ENCODE data around the gene CNTN4. TPM values are rescaled to one million over a fixed set of nuclear protein-coding genes. Genes with fewer than 3 reads are reported as not detected.

CNTN4 gene
- total and polyA plus RNA-seq, 2 donors (not counting 3 experiments of a cell fraction or from before 2014, with no cell fraction given), result not detected

GRCh38 chr3:3069723-3070122, 971.1 kb downstream of the CNTN4 start:
- no peak for TF ChIP-seq POLR2AphosphoS5 (IDR thresholded peaks at IDR 0.05; ENCODE audit: insufficient read depth, low read depth, low read length)
- no peak for TF ChIP-seq EZH2 (IDR thresholded peaks at IDR 0.05; ENCODE audit: borderline replicate concordance, low read depth, low read length, severe bottlenecking)
- no peak for TF ChIP-seq FOS (IDR thresholded peaks at IDR 0.05; ENCODE audit: borderline replicate concordance, insufficient read depth, low read length)
- TF ChIP-seq, protein P1, sequence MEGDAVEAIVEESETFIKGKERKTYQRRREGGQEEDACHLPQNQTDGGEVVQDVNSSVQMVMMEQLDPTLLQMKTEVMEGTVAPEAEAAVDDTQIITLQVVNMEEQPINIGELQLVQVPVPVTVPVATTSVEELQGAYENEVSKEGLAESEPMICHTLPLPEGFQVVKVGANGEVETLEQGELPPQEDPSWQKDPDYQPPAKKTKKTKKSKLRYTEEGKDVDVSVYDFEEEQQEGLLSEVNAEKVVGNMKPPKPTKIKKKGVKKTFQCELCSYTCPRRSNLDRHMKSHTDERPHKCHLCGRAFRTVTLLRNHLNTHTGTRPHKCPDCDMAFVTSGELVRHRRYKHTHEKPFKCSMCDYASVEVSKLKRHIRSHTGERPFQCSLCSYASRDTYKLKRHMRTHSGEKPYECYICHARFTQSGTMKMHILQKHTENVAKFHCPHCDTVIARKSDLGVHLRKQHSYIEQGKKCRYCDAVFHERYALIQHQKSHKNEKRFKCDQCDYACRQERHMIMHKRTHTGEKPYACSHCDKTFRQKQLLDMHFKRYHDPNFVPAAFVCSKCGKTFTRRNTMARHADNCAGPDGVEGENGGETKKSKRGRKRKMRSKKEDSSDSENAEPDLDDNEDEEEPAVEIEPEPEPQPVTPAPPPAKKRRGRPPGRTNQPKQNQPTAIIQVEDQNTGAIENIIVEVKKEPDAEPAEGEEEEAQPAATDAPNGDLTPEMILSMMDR (IDR thresholded peaks at IDR 0.05; ENCODE audit: extremely low read depth in 1 of 2, insufficient read depth in 1 of 2, low read depth in 1 of 2, low read length in 2 of 2), result no peak
- TF ChIP-seq MYC (IDR thresholded peaks at IDR 0.05; ENCODE audit: low read depth, low read length), result no peak
- TF ChIP-seq POLR2A (IDR thresholded peaks at IDR 0.05; ENCODE audit: low read depth, low read length), result no peak
- no peak for TF ChIP-seq JUN (IDR thresholded peaks at IDR 0.05; ENCODE audit: borderline replicate concordance, insufficient read depth, insufficient read length, low read depth)
- no peak for TF ChIP-seq GATA2 (IDR thresholded peaks at IDR 0.05; ENCODE audit: insufficient read depth, insufficient read length, low read depth, low read length)
- TF ChIP-seq, protein P2, sequence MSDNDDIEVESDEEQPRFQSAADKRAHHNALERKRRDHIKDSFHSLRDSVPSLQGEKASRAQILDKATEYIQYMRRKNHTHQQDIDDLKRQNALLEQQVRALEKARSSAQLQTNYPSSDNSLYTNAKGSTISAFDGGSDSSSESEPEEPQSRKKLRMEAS (IDR thresholded peaks at IDR 0.05; ENCODE audit: insufficient read depth, insufficient read length), result no peak
- H3K9me3 ChIP-seq (replicated peaks; ENCODE audit: control insufficient read depth, insufficient read depth, low read length), result peaks cover 2% of the 10 kb centered on the region
- no peak overlapping the region for H3K9ac ChIP-seq (replicated peaks; ENCODE audit: extremely low read depth, insufficient read depth, low read length)
- H3K4me3 ChIP-seq (replicated peaks in 1 of 3; ENCODE audit: insufficient read depth in 1 of 3, low read depth in 1 of 3, low read length in 3 of 3), result no peak overlapping the region
- H3K9me1 ChIP-seq (replicated peaks; ENCODE audit: control insufficient read depth, extremely low read depth, insufficient read depth, low read length), result no peaks in the 10 kb centered on the region
- CTCF ChIA-PET, result no interaction called here
- H3K27me3 ChIP-seq (ENCODE audit: control insufficient read depth in 2 of 2, insufficient read depth in 2 of 2, low read length in 2 of 2), result no peaks in the 10 kb centered on the region
- H3K79me2 ChIP-seq (ENCODE audit: control insufficient read depth, insufficient read depth, low read length), result no peaks in the 10 kb centered on the region
- DNase-seq (ENCODE audit: low read depth, low spot score) (no peak), FAIRE-seq (no peak)
- H3K27ac ChIP-seq (ENCODE audit: insufficient read depth, low read depth, low read length), result no peak overlapping the region
- no peaks in the 10 kb centered on the region for H3K36me3 ChIP-seq (ENCODE audit: control insufficient read depth in 2 of 2, extremely low read depth in 1 of 2, insufficient read depth in 2 of 2, low read length in 2 of 2)
- intact Hi-C loops (cut with micrococcal nuclease) (no loop called here), dilution Hi-C loops (cut with MboI; ENCODE audit: extremely low pct_ligation_motif_present, low sequenced_read_pairs) (no loop called here)
- H4K20me1 ChIP-seq (replicated peaks; ENCODE audit: control insufficient read depth, extremely low read depth, insufficient read depth, low read length), result no peaks in the 10 kb centered on the region
- no TSS peak for BruUV-seq (replicated peaks)
- no peak overlapping the region for H2AFZ ChIP-seq (ENCODE audit: low read depth, low read length)
- POLR2A ChIA-PET, result no interaction called here
- no peak overlapping the region for H3K4me2 ChIP-seq (ENCODE audit: insufficient read depth, low read length)
- H3K4me1 ChIP-seq (ENCODE audit: control insufficient read depth, extremely low read depth, insufficient read depth, low read length), result no peaks in the 10 kb centered on the region

Measured in endothelial cell of umbilical vein (primary cell).